GM19099 (cell line): ENCODE results near the gene NR2F1-AS1.

Experiments used
- POLR2A ChIP-seq: IDR thresholded peaks from 3 replicates; pipeline ENCODE4 v1.6.1; 2011; ENCODE audit warnings: low read depth; ENCODE audit not compliant: insufficient read length; ENCODE audit errors: extremely low read depth

NR2F1-AS1 gene

GRCh38 chr5:93596676-93597490 lies 15.9 kb upstream of the NR2F1-AS1 start:
- TF ChIP-seq POLR2A, result no peak

- no peak for TF ChIP-seq POLR2A
Observed at GRCh38 chr5:93596310-93596675, 15.3 kb upstream of the NR2F1-AS1 start.

GRCh38 chr5:93595420-93596147 lies 14.6 kb upstream of the NR2F1-AS1 start:
- TF ChIP-seq POLR2A, result no peak

DNA sequence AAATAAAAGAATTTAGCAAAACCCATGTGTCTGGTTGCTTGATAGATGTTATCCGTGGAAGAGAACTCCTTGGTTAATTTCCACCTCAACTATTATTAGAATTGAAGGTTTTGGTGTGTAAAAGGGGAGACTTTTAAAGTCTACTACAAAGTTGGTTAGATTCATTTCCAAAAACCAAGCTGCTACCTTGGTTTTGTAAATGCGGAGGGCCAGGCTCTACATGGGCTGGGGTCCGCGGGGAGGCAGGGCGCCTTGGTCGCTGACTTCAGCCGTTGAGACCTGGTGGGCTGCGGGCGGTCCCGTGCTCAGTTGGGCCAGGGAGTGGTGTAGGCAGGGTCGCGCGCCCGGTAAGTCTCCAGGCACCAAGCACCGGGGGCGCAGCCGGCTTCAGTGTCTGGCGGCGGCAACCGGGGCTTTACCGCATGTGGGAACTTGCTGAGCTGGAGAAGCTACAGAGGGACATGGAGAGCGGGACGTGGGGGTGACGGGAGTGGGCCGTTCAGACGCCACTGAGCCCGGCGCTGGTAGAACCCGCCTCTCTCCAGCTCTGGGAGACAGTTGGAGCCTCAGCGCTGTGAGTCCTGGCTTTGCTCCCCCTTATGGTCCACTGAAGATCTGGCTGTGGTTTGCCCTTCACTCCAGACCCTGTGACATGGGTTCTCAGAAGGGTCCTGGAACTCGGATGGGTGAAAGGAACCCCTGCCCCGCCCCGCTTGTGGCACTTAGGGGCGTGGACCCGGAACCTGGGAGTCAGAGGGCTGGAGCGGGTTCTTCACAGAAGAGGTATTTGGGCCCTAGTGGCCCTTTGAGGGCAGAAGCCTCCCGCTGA lies 13.8 kb upstream of the NR2F1-AS1 start:
- TF ChIP-seq POLR2A, result no peak

GRCh38 chr5:93593476-93594131 lies 12.6 kb upstream of the NR2F1-AS1 start:
- TF ChIP-seq POLR2A, result no peak

DNA sequence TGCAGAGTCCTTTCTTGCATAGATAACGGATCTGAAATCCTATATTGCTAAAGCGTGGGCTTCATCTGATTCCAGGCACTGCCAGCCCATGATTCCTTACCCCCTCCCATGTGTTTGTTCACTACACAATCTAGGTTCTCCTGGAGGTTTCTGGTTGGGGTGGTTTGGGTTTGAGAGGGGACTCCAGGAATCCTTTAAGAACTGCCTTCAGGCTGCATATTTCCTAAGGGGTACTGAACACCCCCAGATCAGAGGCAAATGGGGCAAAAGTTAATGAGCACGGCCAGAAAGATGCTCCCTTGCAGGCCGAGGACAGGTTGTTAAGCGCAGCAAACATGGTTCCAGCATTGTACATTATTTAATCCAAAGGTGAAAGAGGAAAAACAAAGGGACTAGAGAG lies 11.9 kb upstream of the NR2F1-AS1 start:
- no peak for TF ChIP-seq POLR2A

DNA sequence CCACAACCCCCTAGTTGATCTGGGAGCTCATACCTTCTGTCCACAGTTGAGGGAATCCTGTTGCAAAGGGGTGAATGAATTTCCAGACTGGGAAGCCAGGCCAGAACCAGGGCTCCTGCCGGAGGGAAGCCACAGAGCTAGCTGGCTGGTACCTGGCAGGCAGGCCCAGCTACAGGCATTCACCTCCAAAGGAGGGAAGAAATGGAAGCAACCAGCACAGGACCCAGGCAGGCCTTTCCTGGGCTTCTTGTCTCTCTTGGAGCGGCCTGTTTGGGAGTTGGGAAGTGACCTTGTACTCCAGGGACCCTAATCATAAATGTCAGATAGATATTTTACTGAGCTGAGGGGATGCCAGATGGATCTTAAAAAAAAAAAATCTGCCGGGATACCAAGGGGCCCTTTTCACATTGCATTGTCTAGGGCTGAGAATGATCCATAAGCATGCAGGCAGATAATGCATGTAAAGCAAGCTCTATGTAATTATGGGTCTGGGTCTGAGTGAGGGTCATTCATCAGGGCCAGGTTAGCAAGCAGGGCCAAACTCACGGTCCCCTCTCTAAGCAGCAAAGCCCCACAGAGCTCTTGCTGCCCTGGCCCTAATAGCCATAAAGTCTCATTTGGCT lies 10.4 kb upstream of the NR2F1-AS1 start:
- TF ChIP-seq POLR2A, result no peak

GRCh38 chr5:93590493-93590892 lies 9.5 kb upstream of the NR2F1-AS1 start:
- TF ChIP-seq POLR2A, result no peak

DNA sequence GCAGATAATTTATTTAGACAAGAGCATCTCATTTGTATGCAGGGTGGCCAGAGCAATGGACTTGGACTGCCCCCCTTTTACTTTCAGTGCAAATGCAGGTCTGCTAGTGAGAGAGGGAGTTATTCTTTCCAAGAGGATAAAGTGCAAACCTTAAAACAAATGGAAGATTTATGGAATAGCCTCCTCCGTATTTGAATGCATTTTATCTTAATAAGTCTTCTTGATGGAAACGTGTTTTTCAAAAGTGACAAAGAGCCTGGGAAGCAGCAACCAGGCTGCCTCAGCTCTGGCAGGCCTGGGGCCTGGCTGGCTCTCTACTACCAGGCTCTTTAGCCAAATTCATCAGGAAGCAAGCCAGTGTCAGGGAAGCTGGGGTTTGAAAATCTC lies 8.8 kb upstream of the NR2F1-AS1 start:
- no peak for TF ChIP-seq POLR2A

- no peak for TF ChIP-seq POLR2A
Observed at GRCh38 chr5:93589152-93589828, 8.3 kb upstream of the NR2F1-AS1 start.

- TF ChIP-seq POLR2A, result no peak
Observed at GRCh38 chr5:93588352-93589151, 7.5 kb upstream of the NR2F1-AS1 start.

GRCh38 chr5:93587597-93588351 lies 6.8 kb upstream of the NR2F1-AS1 start:
- no peak for TF ChIP-seq POLR2A
